SK-N-SH (cell line): ENCODE results near the gene TRPC4AP. TPM values are rescaled to one million over a fixed set of nuclear protein-coding genes. Genes with fewer than 3 reads are reported as not detected.
A peak's percentile ranks its signal among the peaks of the same experiment; 100 is the strongest.

Experiments used
- CTCF ChIA-PET: fragments of 300-600, 350-600 bp; formaldehyde crosslinking; extraction: SDS; loops from one replicate; lab custom pipeline; 2021; lab: Yijun Ruan, JAX
- POLR2A ChIA-PET: fragments of 350-600 bp; sonication (Branson Sonifier 250); formaldehyde crosslinking; extraction: SDS; loops from one replicate; lab custom pipeline; 2020; ENCODE audit warnings: antibody characterized with exemption, inconsistent platforms; lab: Yijun Ruan, JAX
- DNase-seq: peaks from one replicate; pipeline ENCODE4 v3.0.0; 2012
- H2AFZ ChIP-seq: fragments of 200-600 bp; sonication (generic); 2 replicates; pipeline ENCODE4 v1.8.1; 2016; ENCODE audit warnings: antibody characterized with exemption, mild to moderate bottlenecking, low read depth
- H3F3A ChIP-seq: fragments of 200-600 bp; sonication (generic); replicated peaks from 2 replicates; pipeline ENCODE3; 2016; ENCODE audit warnings: antibody characterized with exemption, mild to moderate bottlenecking; ENCODE audit not compliant: insufficient read depth
- H3K27ac ChIP-seq, 2 experiments: fragments of 200-500 bp in 1 of 2; fragments of 200-600 bp in 1 of 2; sonication (Bioruptor generic) in 1 of 2; sonication (generic), shearing (Covaris generic) in 1 of 2; 2 replicates each; pipeline versions ENCODE4 v1.5.1 to v1.6.1; 2014 to 2016; ENCODE audit warnings: low read depth in 2 of 2, inconsistent platforms in 1 of 2, low read length in 1 of 2, mild to moderate bottlenecking in 1 of 2, mixed read lengths in 1 of 2
- H3K27me3 ChIP-seq: fragments of 200-600 bp; sonication (generic), shearing (Covaris generic); 2 replicates; pipeline ENCODE4 v1.6.1; 2016; ENCODE audit warnings: mixed run types; ENCODE audit not compliant: insufficient read depth
- H3K36me3 ChIP-seq, 2 experiments: fragments of 200-500 bp in 1 of 2; fragments of 200-600 bp in 1 of 2; sonication (Bioruptor generic) in 1 of 2; sonication (generic) in 1 of 2; replicated peaks in 1 of 2; 2 replicates each; pipeline versions ENCODE3 to v1.5.1; 2014 to 2016; ENCODE audit warnings: low read length in 1 of 2, mild to moderate bottlenecking in 1 of 2; ENCODE audit not compliant: insufficient read depth in 2 of 2, control insufficient read depth in 1 of 2
- H3K4me1 ChIP-seq, 2 experiments: fragments of 200-500 bp in 1 of 2; fragments of 200-600 bp in 1 of 2; sonication (Bioruptor generic) in 1 of 2; sonication (generic), shearing (Covaris generic) in 1 of 2; 2 replicates each; pipeline versions ENCODE4 v1.5.1 to v1.6.1; 2014 to 2016; ENCODE audit warnings: low read depth in 1 of 2, low read length in 1 of 2, mixed run types in 1 of 2; ENCODE audit not compliant: insufficient read depth in 2 of 2, control insufficient read depth in 1 of 2
- H3K4me2 ChIP-seq: fragments of 200-600 bp; sonication (generic), shearing (Covaris generic); 2 replicates; pipeline ENCODE4 v1.6.1; 2017; ENCODE audit warnings: mixed run types
- H3K4me3 ChIP-seq, 2 experiments: fragments of 200-500 bp in 1 of 2; fragments of 200-600 bp in 1 of 2; sonication (Bioruptor generic) in 1 of 2; sonication (generic), shearing (Covaris generic) in 1 of 2; 2 replicates each; pipeline versions ENCODE4 v1.5.1 to v1.8.1; 2014 to 2016; ENCODE audit warnings: low read depth in 2 of 2, inconsistent platforms in 1 of 2, low read length in 1 of 2, mild to moderate bottlenecking in 1 of 2, mixed read lengths in 1 of 2, moderate library complexity in 1 of 2
- H3K79me2 ChIP-seq: fragments of 200-600 bp; sonication (generic); 2 replicates; pipeline ENCODE4 v1.8.1; 2017; ENCODE audit warnings: mild to moderate bottlenecking; ENCODE audit not compliant: insufficient read depth
- H3K9ac ChIP-seq: fragments of 200-600 bp; sonication (generic); 2 replicates; pipeline ENCODE4 v1.6.1; 2017; ENCODE audit warnings: mixed run types
- H3K9me2 ChIP-seq: fragments of 200-600 bp; sonication (generic); 2 replicates; pipeline ENCODE4 v1.6.1; 2017; ENCODE audit warnings: mixed run types
- H3K9me3 ChIP-seq: fragments of 200-600 bp; sonication (generic); 2 replicates; pipeline ENCODE4 v1.6.1; 2017; ENCODE audit warnings: mixed run types, mild to moderate bottlenecking, moderate library complexity
- H4K20me1 ChIP-seq: fragments of 200-600 bp; sonication (generic); 2 replicates; pipeline ENCODE4 v1.6.1; 2017; ENCODE audit warnings: mild to moderate bottlenecking, mixed run types; ENCODE audit not compliant: insufficient read depth
- ELF1 ChIP-seq: IDR thresholded peaks from 2 replicates; pipeline ENCODE4 v1.4.0; 2012
- EZH2phosphoT487 ChIP-seq: fragments of 200-600 bp; sonication (generic); IDR thresholded peaks from 2 replicates; pipeline ENCODE4 v1.6.1; 2017; ENCODE audit warnings: low read depth, mixed run types, mild to moderate bottlenecking, antibody characterized with exemption, moderate library complexity, borderline replicate concordance
- FOXJ3 ChIP-seq: sonication (generic); formaldehyde crosslinking; IDR thresholded peaks from 2 replicates; pipeline ENCODE4 v1.5.1; 2020; ENCODE audit warnings: mild to moderate bottlenecking, missing genetic modification reagents
- GABPA ChIP-seq: IDR thresholded peaks from 2 replicates; pipeline ENCODE4 v1.4.0; 2012; ENCODE audit warnings: low read depth, mild to moderate bottlenecking
- JUND ChIP-seq: IDR thresholded peaks from 2 replicates; pipeline ENCODE4 v1.4.0; 2012
- MEF2A ChIP-seq: IDR thresholded peaks from 2 replicates; pipeline ENCODE4 v1.4.0; 2012; ENCODE audit warnings: low read depth, borderline replicate concordance
- MXI1 ChIP-seq: IDR thresholded peaks from 2 replicates; pipeline ENCODE4 v1.6.1; 2012; ENCODE audit warnings: mild to moderate bottlenecking, low read depth, low read length, improper control_type of control experiment
- RAD21 ChIP-seq: IDR thresholded peaks from 2 replicates; pipeline ENCODE4 v1.6.1; 2012; ENCODE audit warnings: mild to moderate bottlenecking, low read length
- RCOR1 ChIP-seq: fragments of 150-350 bp; IDR thresholded peaks from 2 replicates; pipeline ENCODE4 v1.6.1; 2017; ENCODE audit warnings: antibody characterized with exemption, low read length
- RXRA ChIP-seq: IDR thresholded peaks from 2 replicates; pipeline ENCODE4 v1.4.0; 2012; ENCODE audit warnings: low read depth, mild to moderate bottlenecking, borderline replicate concordance
- SIN3A ChIP-seq: IDR thresholded peaks from 2 replicates; pipeline ENCODE4 v1.6.1; 2012; ENCODE audit warnings: low read depth, mild to moderate bottlenecking, low read length, moderate library complexity, borderline replicate concordance
- SMC3 ChIP-seq: IDR thresholded peaks from 2 replicates; pipeline ENCODE4 v1.6.1; 2012; ENCODE audit warnings: low read depth, low read length, improper control_type of control experiment
- TAF1 ChIP-seq: IDR thresholded peaks from 2 replicates; pipeline ENCODE4 v1.6.1; 2012; ENCODE audit warnings: low read depth, mild to moderate bottlenecking, low read length, moderate library complexity, borderline replicate concordance
- TEAD4 ChIP-seq: IDR thresholded peaks from 2 replicates; pipeline ENCODE4 v1.4.0; 2012; ENCODE audit warnings: mild to moderate bottlenecking, borderline replicate concordance; ENCODE audit not compliant: insufficient read depth
- YY1 ChIP-seq: IDR thresholded peaks from 2 replicates; pipeline ENCODE4 v1.4.0; 2012; ENCODE audit warnings: low read depth, mild to moderate bottlenecking
- WGBS: methylation state at CpG from one replicate; pipeline ENCODE4 v1.1.6; 2017; ENCODE audit warnings: low lambda C conversion rate; 5-methylcytosine and 5-hydroxymethylcytosine counted together
- polyA plus RNA-seq, 3 experiments: library from polyadenylated mRNA; depleted of rRNA; stranded (reverse); fragments of >200 nt; gene quantifications; 2 replicates each; pipeline ENCODE4 v1.2.3, GENCODE V29; 2012
- TF ChIP-seq, protein P1 (sequence below): fragments of 200-600 bp; sonication (generic); IDR thresholded peaks from 2 replicates; pipeline ENCODE4 v1.6.1; 2017; ENCODE audit warnings: antibody characterized with exemption, mild to moderate bottlenecking, moderate library complexity
- TF ChIP-seq, protein P2 (sequence below): fragments of 150-350 bp; IDR thresholded peaks from 2 replicates; pipeline ENCODE4 v1.6.1; 2017; ENCODE audit warnings: antibody characterized with exemption, low read length, low read depth, borderline replicate concordance
- TF ChIP-seq, protein P3 (sequence below): IDR thresholded peaks from 2 replicates; pipeline ENCODE4 v1.4.0; 2012; ENCODE audit warnings: low read depth, borderline replicate concordance
- TF ChIP-seq, protein P4 (sequence below): IDR thresholded peaks from 2 replicates; pipeline ENCODE4 v1.4.0; 2012; ENCODE audit warnings: low read depth, borderline replicate concordance

TRPC4AP gene
- polyA plus RNA-seq, 1 of the 3 experiments (the other 2 are of a cell fraction), result 57.4 TPM

DNA sequence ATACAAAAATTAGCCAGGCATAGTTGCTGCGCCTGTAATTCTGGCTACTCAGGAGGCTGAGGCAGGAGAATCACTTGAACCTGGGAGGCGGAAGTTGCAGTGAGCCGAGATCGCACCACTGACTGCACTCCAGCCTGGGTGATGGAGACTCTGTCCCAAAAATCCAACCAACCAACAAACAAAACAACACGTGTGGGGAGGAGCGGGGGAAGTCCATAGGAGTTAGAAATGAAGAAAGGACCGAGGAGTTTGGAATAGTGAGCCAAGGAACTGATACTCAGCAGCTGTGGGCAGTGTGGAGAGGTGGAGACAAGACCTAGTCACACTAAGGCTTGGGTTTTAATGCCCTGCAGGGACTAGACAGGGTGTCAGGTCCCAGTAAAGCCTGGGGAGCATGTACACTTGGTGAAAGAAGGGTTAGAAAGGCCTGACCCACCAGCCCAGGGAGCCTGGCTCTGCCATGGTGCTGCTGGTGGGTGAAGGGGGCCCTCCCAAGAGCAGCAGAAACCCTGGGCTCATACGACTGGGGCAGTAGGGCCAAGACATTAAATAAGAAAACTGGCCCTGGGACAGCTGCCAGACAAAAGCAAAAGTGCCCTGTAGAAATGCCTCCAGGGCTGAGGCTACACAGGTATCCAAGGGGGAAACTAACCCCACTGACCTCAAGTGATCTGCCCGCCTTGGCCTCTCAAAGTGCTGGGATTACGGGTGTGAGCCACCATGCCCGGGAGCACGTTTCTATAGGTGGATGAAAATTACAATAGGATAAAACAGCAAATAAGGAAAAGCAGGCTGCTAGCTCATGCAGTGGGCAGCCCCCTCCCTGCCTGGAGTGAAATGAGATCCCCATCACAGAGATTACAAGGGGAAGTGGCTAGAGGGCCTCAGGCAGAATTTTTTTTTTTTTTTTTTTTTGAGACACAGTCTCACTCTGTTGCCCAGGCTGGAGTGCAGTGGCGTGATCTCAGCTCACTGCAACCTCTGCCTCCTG lies 78.9 kb downstream of the TRPC4AP start:
- 97% methylated on average over 13 of the region's 13 CpGs for WGBS
- no peaks in the 10 kb centered on the region for H3K27me3 ChIP-seq
- no peak overlapping the region for H2AFZ ChIP-seq
- no peaks in the 10 kb centered on the region for H3K9me2 ChIP-seq
- no peaks in the 10 kb centered on the region for H3K79me2 ChIP-seq
- ChIA-PET POLR2A (no interaction called here), CTCF (interaction anchor here (1.6 kb wide), 1 partner anchor 12 kb away, joined by 5 read pairs; no protein-coding TSS in a partner anchor)
- H3K4me1 ChIP-seq, result no peaks in the 10 kb centered on the region; a peak in 1 of 4 replicates
- H3K9me3 ChIP-seq, result no peaks in the 10 kb centered on the region
- no peak overlapping the region for H3K4me2 ChIP-seq
- no peak overlapping the region for H3K27ac ChIP-seq
- TF ChIP-seq JUND, result no peak
- no peak for TF ChIP-seq TEAD4
- TF ChIP-seq SIN3A, result no peak
- TF ChIP-seq MEF2A, result no peak
- no peak for TF ChIP-seq YY1
- TF ChIP-seq, protein P1, sequence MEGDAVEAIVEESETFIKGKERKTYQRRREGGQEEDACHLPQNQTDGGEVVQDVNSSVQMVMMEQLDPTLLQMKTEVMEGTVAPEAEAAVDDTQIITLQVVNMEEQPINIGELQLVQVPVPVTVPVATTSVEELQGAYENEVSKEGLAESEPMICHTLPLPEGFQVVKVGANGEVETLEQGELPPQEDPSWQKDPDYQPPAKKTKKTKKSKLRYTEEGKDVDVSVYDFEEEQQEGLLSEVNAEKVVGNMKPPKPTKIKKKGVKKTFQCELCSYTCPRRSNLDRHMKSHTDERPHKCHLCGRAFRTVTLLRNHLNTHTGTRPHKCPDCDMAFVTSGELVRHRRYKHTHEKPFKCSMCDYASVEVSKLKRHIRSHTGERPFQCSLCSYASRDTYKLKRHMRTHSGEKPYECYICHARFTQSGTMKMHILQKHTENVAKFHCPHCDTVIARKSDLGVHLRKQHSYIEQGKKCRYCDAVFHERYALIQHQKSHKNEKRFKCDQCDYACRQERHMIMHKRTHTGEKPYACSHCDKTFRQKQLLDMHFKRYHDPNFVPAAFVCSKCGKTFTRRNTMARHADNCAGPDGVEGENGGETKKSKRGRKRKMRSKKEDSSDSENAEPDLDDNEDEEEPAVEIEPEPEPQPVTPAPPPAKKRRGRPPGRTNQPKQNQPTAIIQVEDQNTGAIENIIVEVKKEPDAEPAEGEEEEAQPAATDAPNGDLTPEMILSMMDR, result no peak
- no peaks in the 10 kb centered on the region for H4K20me1 ChIP-seq
- H3K9ac ChIP-seq, result no peak overlapping the region
- H3F3A ChIP-seq, result no peaks in the 10 kb centered on the region
- H3K36me3 ChIP-seq, result peaks cover 36 to 66% of the 10 kb centered on the region in 2 experiments
- no peak overlapping the region for H3K4me3 ChIP-seq
- DNase-seq, result peak; percentile 48

DNA sequence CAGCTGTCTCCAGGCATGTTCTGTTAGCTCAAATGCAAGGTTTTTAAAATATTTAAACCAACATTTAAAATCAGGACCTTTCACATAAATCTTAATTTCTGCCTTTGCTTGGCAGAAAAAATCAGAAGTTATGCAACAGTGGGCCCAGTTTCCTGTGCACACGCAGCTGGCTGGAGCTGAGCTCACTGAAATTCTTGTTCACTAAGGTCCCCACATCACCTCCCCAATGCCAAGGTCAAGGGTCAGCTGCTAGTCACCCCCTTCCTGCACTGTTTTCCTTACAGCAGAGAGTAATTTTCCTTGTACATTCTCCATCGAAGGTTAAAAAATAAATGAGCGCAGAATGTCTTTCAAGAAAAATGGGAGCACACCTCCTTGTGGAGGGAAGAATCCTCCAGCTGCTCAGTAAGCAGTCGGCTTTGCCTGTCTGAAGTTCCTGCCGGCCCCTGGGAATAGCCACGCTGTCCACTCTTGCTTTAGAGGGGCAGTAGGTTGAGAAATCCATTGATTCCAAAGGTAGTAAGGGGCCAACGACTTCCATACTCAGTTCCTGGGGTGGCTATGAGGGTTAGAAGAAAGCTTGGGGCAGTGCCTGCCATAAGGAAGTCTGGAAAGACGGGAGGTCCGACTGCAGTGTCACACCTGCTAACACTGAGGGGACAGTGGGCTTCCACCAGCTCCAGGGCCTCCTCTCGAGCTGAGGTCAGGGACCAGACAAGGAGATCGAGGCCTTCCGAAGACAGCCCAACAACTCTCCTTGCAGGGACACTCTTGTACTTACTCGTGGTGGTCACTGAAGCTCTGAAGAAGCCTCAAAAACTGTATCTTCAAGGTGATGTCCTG lies 80.2 kb downstream of the TRPC4AP start:
- no peaks in the 10 kb centered on the region for H3K27me3 ChIP-seq
- H4K20me1 ChIP-seq, result no peaks in the 10 kb centered on the region
- WGBS, result 93% methylated on average over 8 of the region's 13 CpGs
- H3K9ac ChIP-seq, result no peak overlapping the region
- ChIA-PET CTCF (interaction anchor here (1.6 kb wide), 1 partner anchor 11 kb away, joined by 5 read pairs; no protein-coding TSS in a partner anchor), POLR2A (no interaction called here)
- no peak overlapping the region for H2AFZ ChIP-seq
- H3K9me2 ChIP-seq, result no peaks in the 10 kb centered on the region
- H3K9me3 ChIP-seq, result no peaks in the 10 kb centered on the region
- H3K4me3 ChIP-seq, result no peak overlapping the region
- peaks cover 43 to 74% of the 10 kb centered on the region in 2 experiments for H3K36me3 ChIP-seq
- DNase-seq, result no peak
- H3K4me2 ChIP-seq, result no peak overlapping the region
- no peaks in the 10 kb centered on the region; a peak in 1 of 4 replicates for H3K4me1 ChIP-seq
- H3K27ac ChIP-seq, result no peak overlapping the region
- no peaks in the 10 kb centered on the region for H3F3A ChIP-seq
- no peaks in the 10 kb centered on the region for H3K79me2 ChIP-seq
- TF ChIP-seq MEF2A (no peak), RCOR1 (no peak), MXI1 (no peak), ELF1 (no peak), EZH2phosphoT487 (no peak), RAD21 (no peak), TAF1 (no peak), FOXJ3 (CRISPR knock-in tag) (no peak), SMC3 (no peak), SIN3A (no peak), RXRA (no peak), GABPA (no peak)
- TF ChIP-seq, protein P2, sequence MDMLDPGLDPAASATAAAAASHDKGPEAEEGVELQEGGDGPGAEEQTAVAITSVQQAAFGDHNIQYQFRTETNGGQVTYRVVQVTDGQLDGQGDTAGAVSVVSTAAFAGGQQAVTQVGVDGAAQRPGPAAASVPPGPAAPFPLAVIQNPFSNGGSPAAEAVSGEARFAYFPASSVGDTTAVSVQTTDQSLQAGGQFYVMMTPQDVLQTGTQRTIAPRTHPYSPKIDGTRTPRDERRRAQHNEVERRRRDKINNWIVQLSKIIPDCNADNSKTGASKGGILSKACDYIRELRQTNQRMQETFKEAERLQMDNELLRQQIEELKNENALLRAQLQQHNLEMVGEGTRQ, result no peak
- TF ChIP-seq, protein P3, sequence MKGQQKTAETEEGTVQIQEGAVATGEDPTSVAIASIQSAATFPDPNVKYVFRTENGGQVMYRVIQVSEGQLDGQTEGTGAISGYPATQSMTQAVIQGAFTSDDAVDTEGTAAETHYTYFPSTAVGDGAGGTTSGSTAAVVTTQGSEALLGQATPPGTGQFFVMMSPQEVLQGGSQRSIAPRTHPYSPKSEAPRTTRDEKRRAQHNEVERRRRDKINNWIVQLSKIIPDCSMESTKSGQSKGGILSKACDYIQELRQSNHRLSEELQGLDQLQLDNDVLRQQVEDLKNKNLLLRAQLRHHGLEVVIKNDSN, result no peak
- TF ChIP-seq, protein P4, sequence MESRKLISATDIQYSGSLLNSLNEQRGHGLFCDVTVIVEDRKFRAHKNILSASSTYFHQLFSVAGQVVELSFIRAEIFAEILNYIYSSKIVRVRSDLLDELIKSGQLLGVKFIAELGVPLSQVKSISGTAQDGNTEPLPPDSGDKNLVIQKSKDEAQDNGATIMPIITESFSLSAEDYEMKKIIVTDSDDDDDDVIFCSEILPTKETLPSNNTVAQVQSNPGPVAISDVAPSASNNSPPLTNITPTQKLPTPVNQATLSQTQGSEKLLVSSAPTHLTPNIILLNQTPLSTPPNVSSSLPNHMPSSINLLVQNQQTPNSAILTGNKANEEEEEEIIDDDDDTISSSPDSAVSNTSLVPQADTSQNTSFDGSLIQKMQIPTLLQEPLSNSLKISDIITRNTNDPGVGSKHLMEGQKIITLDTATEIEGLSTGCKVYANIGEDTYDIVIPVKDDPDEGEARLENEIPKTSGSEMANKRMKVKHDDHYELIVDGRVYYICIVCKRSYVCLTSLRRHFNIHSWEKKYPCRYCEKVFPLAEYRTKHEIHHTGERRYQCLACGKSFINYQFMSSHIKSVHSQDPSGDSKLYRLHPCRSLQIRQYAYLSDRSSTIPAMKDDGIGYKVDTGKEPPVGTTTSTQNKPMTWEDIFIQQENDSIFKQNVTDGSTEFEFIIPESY, result no peak
